HG02852 (cell line): ENCODE data around the gene TIAM2.
A peak's percentile ranks its signal among the peaks of the same experiment; 100 is the strongest.
"Not testable (repeated sequence)": the region's sequence is repeated elsewhere in the genome, so short reads cannot be mapped to it uniquely, and the experiment has no call there.

ENCODE experiments used
- ATAC-seq: cut with Tn5 transposase; IDR thresholded peaks from one replicate; pipeline ENCODE4 v1.9.1; 2021; ENCODE audit warnings: mild to moderate bottlenecking, moderate library complexity; ENCODE audit not compliant: unreplicated experiment

TIAM2 gene

GRCh38 chr6:155155787-155156447 lies 160.8 kb downstream of the TIAM2 start:
- no peak for ATAC-seq

- ATAC-seq = no peak
These were observed 162.0 kb downstream of the TIAM2 start for GRCh38 chr6:155157101-155157500.

- no peak for ATAC-seq
These were observed 163.1 kb downstream of the TIAM2 start for GRCh38 chr6:155158030-155158843.

GRCh38 chr6:155162682-155163081 lies 167.6 kb downstream of the TIAM2 start:
- ATAC-seq = no peak

GRCh38 chr6:155163601-155164000 lies 168.5 kb downstream of the TIAM2 start:
- no peak for ATAC-seq

GRCh38 chr6:155165029-155165710 lies 170.1 kb downstream of the TIAM2 start:
- peak; percentile 59 for ATAC-seq

- ATAC-seq = no peak
These were observed 175.4 kb downstream of the TIAM2 start for GRCh38 chr6:155170519-155170918.

GRCh38 chr6:155171109-155171746 lies 176.1 kb downstream of the TIAM2 start:
- peak; percentile 89 for ATAC-seq

- ATAC-seq = peak; percentile 1
These were observed 176.8 kb downstream of the TIAM2 start for GRCh38 chr6:155171747-155172449.

GRCh38 chr6:155173488-155173887 lies 178.4 kb downstream of the TIAM2 start:
- ATAC-seq = no peak

GRCh38 chr6:155174576-155175211 lies 179.6 kb downstream of the TIAM2 start:
- ATAC-seq = peak; percentile 50

GRCh38 chr6:155177363-155177961 lies 182.3 kb downstream of the TIAM2 start:
- ATAC-seq = no peak

- ATAC-seq = peak; percentile 64
These were observed 186.4 kb downstream of the TIAM2 start for GRCh38 chr6:155181498-155181897.

- no peak for ATAC-seq
These were observed 187.0 kb downstream of the TIAM2 start for GRCh38 chr6:155182103-155182502.

GRCh38 chr6:155183095-155183494 lies 188.0 kb downstream of the TIAM2 start:
- ATAC-seq = peak; percentile 38

GRCh38 chr6:155185041-155185440 lies 189.9 kb downstream of the TIAM2 start:
- ATAC-seq = not testable (repeated sequence)

- no peak for ATAC-seq
These were observed 190.4 kb downstream of the TIAM2 start for GRCh38 chr6:155185544-155185943.

- peak; percentile 26 for ATAC-seq
These were observed 191.0 kb downstream of the TIAM2 start for GRCh38 chr6:155186052-155186658.

GRCh38 chr6:155187106-155187505 lies 192.0 kb downstream of the TIAM2 start:
- no peak for ATAC-seq
